K562 (cell line): ENCODE measurements around the gene MAMDC4. TPM values are rescaled to one million over a fixed set of nuclear protein-coding genes. Genes with fewer than 3 reads are reported as not detected.

ENCODE experiments used
- ATAC-seq: fragments of 200-7000 bp; cut with Tn5 transposase; 3 replicates; pipeline ENCODE4 v1.9.1; 2020; ENCODE audit warnings: moderate library complexity
- BruUV-seq: library from RNA; stranded (reverse); fragments of 400-500 nt; replicated peaks from 2 replicates; lab custom pipeline; 2021; lab: Mats Ljungman, UMichigan
- CTCF ChIA-PET: fragments of 300-600 bp; formaldehyde crosslinking; extraction: SDS; loops from one replicate; lab custom pipeline; 2021; ENCODE audit warnings: low intra/inter-chr PET ratio; lab: Yijun Ruan, JAX
- POLR2A ChIA-PET: fragments of 300-600, 350-650 bp; sonication (Branson Sonifier 250); formaldehyde crosslinking; extraction: SDS; loops from one replicate; lab custom pipeline; 2021; ENCODE audit warnings: antibody characterized with exemption, inconsistent platforms; lab: Yijun Ruan, JAX
- DNase-seq, 4 experiments: peaks; one replicate each; pipeline versions ENCODE4 v3.0.0 to v3.0.0-alpha.2; 2011 to 2018; ENCODE audit warnings: low spot score in 3 of 4, mixed read lengths in 3 of 4; ENCODE audit errors: extremely low read depth in 1 of 4
- FAIRE-seq: peaks from 2 replicates; lab custom pipeline; 2011; peaks lifted over from hg19 to GRCh38; lab: Jason Lieb, UNC
- H2AFZ ChIP-seq: 2 replicates; pipeline ENCODE4 v1.6.0; 2011; ENCODE audit warnings: low read depth, low read length, control low read depth, inconsistent platforms
- H3K27ac ChIP-seq: fragments of 200-600 bp; 3 replicates; pipeline ENCODE4 v1.8.0; 2011; ENCODE audit warnings: low read depth, mild to moderate bottlenecking, control low read depth, inconsistent platforms, low read length, moderate library complexity, mixed read lengths; ENCODE audit errors: extremely low read depth
- H3K27me3 ChIP-seq, 2 experiments: fragments of 300-600 bp in 1 of 2; 2 replicates in 1 of 2; 3 replicates in 1 of 2; pipeline versions ENCODE4 v1.6.0 to v1.8.0; 2011; ENCODE audit warnings: inconsistent platforms in 2 of 2, low read length in 2 of 2, mild to moderate bottlenecking in 1 of 2, mixed read lengths in 1 of 2, moderate library complexity in 1 of 2; ENCODE audit not compliant: control insufficient read depth in 2 of 2, insufficient read depth in 2 of 2
- H3K36me3 ChIP-seq: fragments of 300-600 bp; 3 replicates; pipeline ENCODE4 v1.8.0; 2011; ENCODE audit warnings: mild to moderate bottlenecking, low read length, inconsistent platforms; ENCODE audit not compliant: control insufficient read depth, insufficient read depth
- H3K4me1 ChIP-seq, 2 experiments: fragments of 200-600 bp in 1 of 2; replicated peaks in 1 of 2; 2 replicates in 1 of 2; 3 replicates in 1 of 2; pipeline versions ENCODE4 v1.5.1 to v1.8.0; 2011; ENCODE audit warnings: inconsistent platforms in 2 of 2, low read length in 2 of 2, mild to moderate bottlenecking in 1 of 2, mixed read lengths in 1 of 2, moderate library complexity in 1 of 2; ENCODE audit not compliant: control insufficient read depth in 2 of 2, insufficient read depth in 2 of 2
- H3K4me2 ChIP-seq: 2 replicates; pipeline ENCODE4 v1.6.1; 2011; ENCODE audit warnings: low read length, control low read depth, inconsistent platforms, mixed read lengths; ENCODE audit not compliant: insufficient read depth
- H3K4me3 ChIP-seq: fragments of 200-600 bp; sonication (generic), shearing (Covaris generic); 2 replicates; pipeline ENCODE4 v1.5.1; 2016; ENCODE audit warnings: control low read depth, inconsistent platforms
- H3K79me2 ChIP-seq: fragments of 200-600 bp; 3 replicates; pipeline ENCODE4 v1.8.0; 2011; ENCODE audit warnings: low read length, inconsistent platforms; ENCODE audit not compliant: control insufficient read depth, insufficient read depth
- H3K9ac ChIP-seq, 2 experiments: 2 replicates each; pipeline versions ENCODE4 v1.6.0 to v1.6.1; 2011; ENCODE audit warnings: low read depth in 2 of 2, low read length in 2 of 2, control low read depth in 1 of 2, inconsistent platforms in 1 of 2, mild to moderate bottlenecking in 1 of 2, mixed read lengths in 1 of 2; ENCODE audit not compliant: insufficient read depth in 1 of 2
- H3K9me1 ChIP-seq: one replicate; pipeline ENCODE4 v1.6.0; 2011; ENCODE audit warnings: inconsistent platforms, mild to moderate bottlenecking, low read length, moderate library complexity; ENCODE audit not compliant: control insufficient read depth, insufficient read depth
- H3K9me3 ChIP-seq: replicated peaks from 2 replicates; pipeline ENCODE4 v1.5.1; 2011; ENCODE audit warnings: low read depth, low read length, inconsistent platforms; ENCODE audit not compliant: control insufficient read depth, insufficient read depth
- H4K20me1 ChIP-seq: replicated peaks from 2 replicates; pipeline ENCODE4 v1.6.1; 2011; ENCODE audit warnings: low read length, inconsistent platforms, mixed read lengths; ENCODE audit not compliant: control insufficient read depth, insufficient read depth
- FIP1L1 ChIP-seq: fragments of 200-400 bp; formaldehyde crosslinking; IDR thresholded peaks from 2 replicates; pipeline ENCODE4 v1.6.1; 2018; ENCODE audit warnings: mild to moderate bottlenecking, low read depth, low read length; ENCODE audit not compliant: poor library complexity, severe bottlenecking
- MEIS2 ChIP-seq: fragments of 450-650 bp; IDR thresholded peaks from 2 replicates; pipeline ENCODE4 v1.6.1; 2014; ENCODE audit warnings: mild to moderate bottlenecking; ENCODE audit not compliant: partially characterized antibody
- POLR2G ChIP-seq: fragments of 200-400 bp; formaldehyde crosslinking; IDR thresholded peaks from 2 replicates; pipeline ENCODE4 v1.6.1; 2017; ENCODE audit warnings: low read depth, mild to moderate bottlenecking, antibody characterized with exemption, low read length, moderate library complexity
- RBM22 ChIP-seq: fragments of 200-400 bp; formaldehyde crosslinking; IDR thresholded peaks from 2 replicates; pipeline ENCODE4 v1.6.1; 2018; ENCODE audit warnings: low read length, low read depth; ENCODE audit not compliant: poor library complexity, severe bottlenecking
- SUPT5H ChIP-seq: fragments of 450-650 bp; IDR thresholded peaks from 2 replicates; pipeline ENCODE4 v1.6.1; 2016
- WGBS: fragments of 100-300 bp; shearing (Covaris generic); methylation state at CpG from one replicate; pipeline ENCODE4 v1.1.6; 2016; ENCODE audit warnings: low coverage, mixed read lengths; ENCODE audit not compliant: insufficient coverage; ENCODE audit errors: missing lambda C conversion rate; 5-methylcytosine and 5-hydroxymethylcytosine counted together
- in situ Hi-C: fragments of 300-500 bp; cut with MboI; formaldehyde crosslinking; loops from 4 replicates; pipeline ENCODE4 v1.15.0; 2018; ENCODE audit warnings: inconsistent platforms, mixed read lengths
- intact Hi-C: fragments of 100-400 bp; cut with micrococcal nuclease; formaldehyde crosslinking; loops from 2 replicates; pipeline ENCODE4 v1.14.2; 2022
- polyA plus RNA-seq, 8 experiments: library from polyadenylated mRNA; depleted of rRNA in 4 of 8; stranded (reverse) in 5 of 8; unstranded in 3 of 8; fragments of >200 nt; fragmentation: Nextera tagmentation in 2 of 8; fragmentation: Illumina TruSeq in 1 of 8; extraction: Ambion mirVana in 2 of 8; extraction: Trizol in 1 of 8; gene quantifications; 2 replicates each; pipeline versions ENCODE4 v1.2.1 to v1.2.3, GENCODE V29; 2011 to 2014; ENCODE audit warnings: inconsistent platforms in 1 of 8, missing spikeins in 1 of 8
- total RNA-seq, 7 experiments: library from RNA; depleted of rRNA in 6 of 7; stranded (reverse); fragments of >200 nt in 6 of 7; fragmentation: Illumina TruSeq in 2 of 7; extraction: Trizol in 2 of 7; gene quantifications; 2 replicates each; pipeline versions ENCODE4 v1.2.1 to v1.2.3, GENCODE V29; 2011 to 2021; ENCODE audit warnings: low replicate concordance in 1 of 7
- TF ChIP-seq, protein P1 (sequence below): fragments of 250-450 bp; sonication (Bioruptor Pico); IDR thresholded peaks from 2 replicates; pipeline ENCODE4 v1.8.0; 2021; ENCODE audit warnings: borderline replicate concordance, mild to moderate bottlenecking, moderate library complexity; ENCODE audit not compliant: poor library complexity, severe bottlenecking

Gene MAMDC4
- total and polyA plus RNA-seq, 9 of the 15 experiments (the other 6 are each of a cell fraction or from before 2014, with no cell fraction given): 0.03 to 10.8 (median 1.5) TPM

DNA sequence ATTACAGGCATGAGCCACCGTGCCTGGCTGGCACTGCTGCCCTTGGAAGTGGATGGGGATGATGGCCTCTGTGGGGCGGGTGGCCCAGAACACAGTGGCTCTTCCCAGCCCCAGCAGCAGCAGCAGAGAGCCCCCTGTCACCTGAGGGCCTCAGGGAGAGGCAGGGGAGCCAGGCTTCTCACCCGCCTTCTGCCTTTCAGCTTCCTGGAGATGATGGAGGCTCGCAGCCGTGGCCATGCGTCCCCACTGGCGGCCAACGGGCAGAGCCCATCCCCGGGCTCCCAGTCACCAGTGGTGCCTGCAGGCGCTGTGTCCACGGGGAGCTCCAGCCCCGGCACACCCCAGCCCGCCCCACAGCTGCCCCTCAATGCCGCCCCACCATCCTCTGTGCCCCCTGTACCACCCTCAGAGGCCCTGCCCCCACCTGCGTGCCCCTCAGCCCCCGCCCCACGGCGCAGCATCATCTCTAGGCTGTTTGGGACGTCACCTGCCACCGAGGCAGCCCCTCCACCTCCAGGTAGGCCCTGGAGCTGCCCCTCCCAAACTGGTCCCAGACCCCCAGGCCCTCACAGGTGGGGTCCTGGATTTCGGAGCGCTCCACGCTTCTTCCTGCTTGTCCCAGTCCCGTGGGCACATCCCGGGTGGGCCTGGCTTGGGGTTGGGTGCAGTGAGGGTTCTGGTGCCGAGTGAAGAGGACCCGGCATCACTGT is 14.8 kb upstream of the MAMDC4 start:
- no peak for DNase-seq
- TF ChIP-seq SUPT5H (peak; percentile 39; the same call in 1 of the 2 replicates), POLR2G (peak; percentile 61), FIP1L1 (peak; percentile 25), MEIS2 (no peak), RBM22 (peak; percentile 69)
- TF ChIP-seq, protein P1, sequence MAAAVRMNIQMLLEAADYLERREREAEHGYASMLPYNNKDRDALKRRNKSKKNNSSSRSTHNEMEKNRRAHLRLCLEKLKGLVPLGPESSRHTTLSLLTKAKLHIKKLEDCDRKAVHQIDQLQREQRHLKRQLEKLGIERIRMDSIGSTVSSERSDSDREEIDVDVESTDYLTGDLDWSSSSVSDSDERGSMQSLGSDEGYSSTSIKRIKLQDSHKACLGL (CRISPR knock-in tag): no peak
- H3K4me2 ChIP-seq: no peak overlapping the region
- H3K9me3 ChIP-seq: no peaks in the 10 kb centered on the region
- FAIRE-seq: no peak
- no peak overlapping the region for H3K27ac ChIP-seq
- POLR2A ChIA-PET: interaction anchor here (0.6 to 1.3 kb wide), 3 partner anchors 10 to 380 kb away, joined by 3 to 5 read pairs (median 4); no protein-coding TSS in a partner anchor
- H3K4me1 ChIP-seq: peaks cover 7 to 75% of the 10 kb centered on the region in 2 experiments
- peaks cover 3% of the 10 kb centered on the region for H3K9me1 ChIP-seq
- H3K36me3 ChIP-seq: peaks cover 74% of the 10 kb centered on the region; the same call in 2 of the 3 replicates
- in situ Hi-C loops (no loop called here), intact Hi-C loops (no loop called here)
- no peak overlapping the region; a peak in 1 of 4 replicates for H3K9ac ChIP-seq
- no peak overlapping the region for H2AFZ ChIP-seq
- peaks cover 17% of the 10 kb centered on the region for H4K20me1 ChIP-seq
- 84% methylated on average over 19 of the region's 27 CpGs for whole genome bisulfite sequencing
- BruUV-seq: no TSS peak
- no peaks in the 10 kb centered on the region for H3K79me2 ChIP-seq
- no peaks in the 10 kb centered on the region for H3K27me3 ChIP-seq
- CTCF ChIA-PET: no interaction called here
- H3K4me3 ChIP-seq: no peak overlapping the region
- ATAC-seq: no peak
